Ovary (tissue), 9 donors: ENCODE measurements around the gene FXR1. TPM values are rescaled to one million over a fixed set of nuclear protein-coding genes. Genes with fewer than 3 reads are reported as not detected.

Experiments
- DNase-seq, 5 donors: peaks; one replicate each; pipeline ENCODE4 v3.0.0-alpha.2; 2019 to 2020
- H3K27ac ChIP-seq, 2 donors: fragments of 200-600 bp; one replicate each; pipeline versions ENCODE4 v1.5.1 to v1.8.0; 2019 to 2022
- H3K27me3 ChIP-seq: fragments of 200-600 bp; one replicate; pipeline ENCODE4 v1.8.0; 2022
- H3K36me3 ChIP-seq: fragments of 200-600 bp; sonication (generic); one replicate; pipeline ENCODE4 v1.5.1; 2019
- H3K4me1 ChIP-seq: one replicate; pipeline ENCODE4 v1.8.1; 2013; ENCODE audit warnings: mild to moderate bottlenecking, moderate library complexity; ENCODE audit not compliant: insufficient read depth
- H3K4me3 ChIP-seq: fragments of 200-600 bp; sonication (generic); one replicate; pipeline ENCODE4 v1.5.1; 2017
- H3K9me3 ChIP-seq, 2 donors: fragments of 200-600 bp in 1 of 2; sonication (generic) in 1 of 2; one replicate each; pipeline versions ENCODE4 v1.5.1 to v1.8.1; 2013 to 2019; ENCODE audit warnings: mild to moderate bottlenecking in 1 of 2, moderate library complexity in 1 of 2
- EP300 ChIP-seq: sonication (generic); formaldehyde crosslinking; IDR thresholded peaks from one replicate; pipeline ENCODE4 v1.6.1; 2017; ENCODE audit warnings: antibody characterized with exemption
- POLR2A ChIP-seq: fragments of 450-650 bp; IDR thresholded peaks from one replicate; pipeline ENCODE4 v1.6.1; 2017; ENCODE audit warnings: antibody characterized with exemption, mild to moderate bottlenecking, moderate library complexity
- WGBS, 3 donors: extraction: QIAGEN DNeasy Blood & Tissue Kit in 1 of 3; methylation state at CpG; one replicate each; pipeline versions ENCODE4 v1.1.5 to v1.1.7; 2013 to 2017; 5-methylcytosine and 5-hydroxymethylcytosine counted together
- intact Hi-C, 4 donors: fragments of 100-400 bp; cut with DNase I; formaldehyde crosslinking; loops; one replicate each; pipeline versions ENCODE4 v1.11.0 to v1.15.1; 2022 to 2023
- polyA plus RNA-seq, 2 donors: library from polyadenylated mRNA; stranded (reverse); fragments of 200-250 nt in 1 of 2; fragments of 350-450 nt in 1 of 2; fragmentation: Illumina TruSeq in 1 of 2; extraction: RNeasy Lipid Tissue Mini Kit (QIAGEN cat#74804) in 1 of 2; gene quantifications; one replicate each; pipeline ENCODE4 v1.2.3, GENCODE V29; 2013 to 2014
- total RNA-seq, 7 donors: library from RNA; depleted of rRNA in 2 of 7; stranded (reverse); fragments of >200 nt in 2 of 7; fragmentation: NEBNext Ultra II Directional in 3 of 7; extraction: Animal tissue kit (Norgen Biotek cat#: 25700) in 3 of 7; gene quantifications; one replicate each; pipeline versions ENCODE4 v1.1.0 to v1.2.4, GENCODE V29; 2016 to 2023
- TF ChIP-seq, protein P1 (sequence below), 3 donors: fragments of 450-650 bp in 2 of 3; fragments of 200-600 bp in 1 of 3; IDR thresholded peaks; one replicate each; pipeline versions ENCODE4 v1.5.1 to v1.8.0; 2016 to 2022; ENCODE audit warnings: antibody characterized with exemption in 3 of 3, mild to moderate bottlenecking in 1 of 3
- donor health status: DM: no; HTN: no; CAD: no; lungs with moderate emphysema.
- donor health status: DM: no; HTN: no; CAD: no.
- donor health status: Bipolar disorder and iron deficiency.
- donor health status: DM: yes; HTN: yes; CAD: no.
- donor health status: DM: no; HTN: no; CAD: no.
- donor health status: DM: yes; HTN: yes; CAD: no.

Gene FXR1
- total and polyA plus RNA-seq, 9 donors: 102 to 176 (median 117) TPM

DNA sequence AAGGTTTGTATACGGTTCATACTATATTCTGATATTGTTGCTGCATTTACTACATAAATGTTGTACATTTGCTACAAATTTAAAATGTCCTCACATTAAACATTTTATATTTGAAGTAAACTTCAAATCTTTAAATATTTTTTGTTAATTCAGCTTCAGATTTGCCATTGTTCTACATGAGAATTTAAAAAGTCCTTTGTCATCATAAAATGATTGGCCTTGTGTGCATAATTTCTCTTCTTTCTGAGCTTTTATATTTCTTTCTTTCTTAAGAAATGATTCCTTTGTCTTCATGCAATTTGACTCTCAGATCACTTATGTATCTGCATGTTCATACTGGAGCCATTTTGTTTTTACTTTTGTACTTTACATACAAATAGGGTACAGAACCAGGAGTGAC is 49.1 kb downstream of the FXR1 start:
- no peaks in the 10 kb centered on the region for H3K36me3 ChIP-seq
- H3K27ac ChIP-seq: no peak overlapping the region
- no peak for DNase-seq
- H3K27me3 ChIP-seq: no peaks in the 10 kb centered on the region
- no peak for TF ChIP-seq POLR2A
- no peak for TF ChIP-seq EP300
- TF ChIP-seq, protein P1, sequence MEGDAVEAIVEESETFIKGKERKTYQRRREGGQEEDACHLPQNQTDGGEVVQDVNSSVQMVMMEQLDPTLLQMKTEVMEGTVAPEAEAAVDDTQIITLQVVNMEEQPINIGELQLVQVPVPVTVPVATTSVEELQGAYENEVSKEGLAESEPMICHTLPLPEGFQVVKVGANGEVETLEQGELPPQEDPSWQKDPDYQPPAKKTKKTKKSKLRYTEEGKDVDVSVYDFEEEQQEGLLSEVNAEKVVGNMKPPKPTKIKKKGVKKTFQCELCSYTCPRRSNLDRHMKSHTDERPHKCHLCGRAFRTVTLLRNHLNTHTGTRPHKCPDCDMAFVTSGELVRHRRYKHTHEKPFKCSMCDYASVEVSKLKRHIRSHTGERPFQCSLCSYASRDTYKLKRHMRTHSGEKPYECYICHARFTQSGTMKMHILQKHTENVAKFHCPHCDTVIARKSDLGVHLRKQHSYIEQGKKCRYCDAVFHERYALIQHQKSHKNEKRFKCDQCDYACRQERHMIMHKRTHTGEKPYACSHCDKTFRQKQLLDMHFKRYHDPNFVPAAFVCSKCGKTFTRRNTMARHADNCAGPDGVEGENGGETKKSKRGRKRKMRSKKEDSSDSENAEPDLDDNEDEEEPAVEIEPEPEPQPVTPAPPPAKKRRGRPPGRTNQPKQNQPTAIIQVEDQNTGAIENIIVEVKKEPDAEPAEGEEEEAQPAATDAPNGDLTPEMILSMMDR (IDR thresholded peaks at IDR 0.05): no peak
- WGBS, 3 donors: 90 to 99% (median 98%) methylated on average over 1 of the region's 1 CpG
- no peak overlapping the region for H3K4me3 ChIP-seq
- no peaks in the 10 kb centered on the region for H3K4me1 ChIP-seq
- H3K9me3 ChIP-seq: no peaks in the 10 kb centered on the region
- intact Hi-C loops: no loop called here

DNA sequence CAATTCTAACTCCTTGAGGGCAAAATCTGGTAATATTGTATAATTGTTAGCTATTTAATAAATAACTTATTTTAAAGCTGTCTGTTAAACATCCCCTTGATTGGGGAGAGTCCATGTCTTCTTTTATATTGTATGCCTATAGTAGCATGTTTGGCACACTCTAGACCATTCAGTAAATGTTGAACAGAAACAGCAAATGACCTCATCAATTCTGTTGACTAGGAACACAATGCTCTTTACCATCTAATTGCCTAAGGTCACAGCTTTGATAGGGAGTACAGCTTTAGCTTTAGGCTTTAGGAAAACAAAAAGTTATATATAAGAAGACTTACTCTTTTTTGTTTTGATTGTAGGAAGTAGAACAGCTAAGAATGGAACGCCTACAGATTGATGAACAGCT is 50.1 kb downstream of the FXR1 start:
- no peak overlapping the region for H3K4me3 ChIP-seq
- H3K27ac ChIP-seq: no peak overlapping the region
- no peaks in the 10 kb centered on the region for H3K36me3 ChIP-seq
- intact Hi-C loops: no loop called here
- no peaks in the 10 kb centered on the region for H3K4me1 ChIP-seq
- no peak for TF ChIP-seq EP300
- no peaks in the 10 kb centered on the region for H3K27me3 ChIP-seq
- 88 to 90% (median 90%) methylated on average over 1 of the region's 1 CpG for WGBS, 3 donors
- no peak for DNase-seq
- H3K9me3 ChIP-seq: no peaks in the 10 kb centered on the region

DNA sequence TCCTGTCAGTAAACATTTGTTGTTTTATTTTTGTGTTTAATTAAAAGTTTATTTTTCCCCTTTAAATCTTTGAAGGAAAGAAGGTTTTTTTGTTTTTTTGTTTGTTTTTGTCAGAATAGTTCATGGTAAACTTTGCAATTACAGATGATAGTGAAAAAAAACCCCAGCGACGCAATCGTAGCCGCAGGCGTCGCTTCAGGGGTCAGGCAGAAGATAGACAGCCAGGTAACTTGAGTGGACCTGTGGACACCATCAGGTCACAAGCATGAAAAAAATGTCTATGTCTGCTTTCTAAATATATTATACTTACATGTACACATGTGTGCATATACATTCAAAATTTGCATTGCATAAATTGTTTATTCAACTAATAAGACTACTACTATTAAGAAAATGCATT is 58.5 kb downstream of the FXR1 start:
- Histone ChIP-seq H3K4me3 (no peak overlapping the region), H3K27me3 (no peaks in the 10 kb centered on the region), H3K4me1 (no peaks in the 10 kb centered on the region), H3K27ac (no peak overlapping the region), H3K9me3 (no peaks in the 10 kb centered on the region), H3K36me3 (no peaks in the 10 kb centered on the region)
- TF ChIP-seq POLR2A (no peak), EP300 (no peak)
- intact Hi-C loops: no loop called here
- WGBS, 3 donors: 95 to 97% (median 96%) methylated on average over 6 of the region's 6 CpGs
- DNase-seq: no peak

DNA sequence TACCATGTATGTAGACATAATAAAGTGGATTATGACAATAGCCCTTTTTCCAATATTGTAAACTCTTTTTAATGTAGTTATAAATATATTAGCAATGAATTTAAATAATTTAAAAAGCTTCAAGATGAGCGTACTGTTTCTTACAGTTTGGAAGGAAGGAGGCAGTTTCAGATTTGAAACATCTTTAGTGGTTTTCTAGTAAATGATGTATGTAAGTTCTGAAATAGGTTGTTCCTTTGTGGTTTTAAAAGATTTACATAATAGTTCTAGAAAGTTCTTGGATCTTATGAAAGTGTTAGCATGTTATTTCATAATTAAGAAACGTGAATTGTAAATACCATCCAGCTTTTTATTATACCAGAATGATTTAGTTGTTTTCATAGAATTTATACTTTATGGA is 61.1 kb downstream of the FXR1 start:
- Histone ChIP-seq H3K4me3 (no peak overlapping the region), H3K27me3 (no peaks in the 10 kb centered on the region)

DNA sequence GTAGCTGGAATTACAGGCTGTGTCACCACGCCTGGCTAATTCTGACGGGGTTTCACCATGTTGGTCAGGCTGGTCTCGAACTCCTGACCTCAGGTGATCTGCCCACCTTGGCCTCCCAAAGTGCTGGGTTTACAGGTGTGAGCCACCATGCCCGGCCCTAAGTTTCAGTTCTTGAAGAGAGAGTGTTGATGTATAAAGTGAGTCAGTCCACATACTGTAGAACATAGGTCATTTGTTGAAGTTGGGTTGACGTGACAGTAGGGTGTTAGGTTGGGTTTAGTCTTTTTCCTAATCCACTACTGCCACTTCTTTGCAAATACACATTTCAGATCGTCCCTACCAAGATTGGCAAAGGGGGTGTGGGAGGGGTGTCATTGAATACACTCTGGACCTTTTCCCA is 61.8 kb downstream of the FXR1 start:
- Histone ChIP-seq H3K4me1 (no peaks in the 10 kb centered on the region), H3K4me3 (no peak overlapping the region), H3K9me3 (no peaks in the 10 kb centered on the region), H3K27me3 (no peaks in the 10 kb centered on the region), H3K36me3 (no peaks in the 10 kb centered on the region), H3K27ac (no peak overlapping the region)
- WGBS, 3 donors: 92 to 97% (median 94%) methylated on average over 6 of the region's 6 CpGs
- no peak for DNase-seq
- TF ChIP-seq EP300: no peak
- TF ChIP-seq, protein P1 (IDR thresholded peaks at IDR 0.05): no peak
- intact Hi-C loops: no loop called here

More for the DNA sequence above, 61.1 kb downstream of the FXR1 start:
- Histone ChIP-seq H3K4me1 (no peaks in the 10 kb centered on the region), H3K27ac (no peak overlapping the region), H3K9me3 (no peaks in the 10 kb centered on the region), H3K36me3 (no peaks in the 10 kb centered on the region)
- intact Hi-C loops: no loop called here
- TF ChIP-seq, protein P1 (IDR thresholded peaks at IDR 0.05): no peak
- TF ChIP-seq EP300 (no peak), POLR2A (no peak)
- no peak for DNase-seq
- WGBS, 3 donors: 90 to 91% (median 90%) methylated on average over 2 of the region's 2 CpGs

DNA sequence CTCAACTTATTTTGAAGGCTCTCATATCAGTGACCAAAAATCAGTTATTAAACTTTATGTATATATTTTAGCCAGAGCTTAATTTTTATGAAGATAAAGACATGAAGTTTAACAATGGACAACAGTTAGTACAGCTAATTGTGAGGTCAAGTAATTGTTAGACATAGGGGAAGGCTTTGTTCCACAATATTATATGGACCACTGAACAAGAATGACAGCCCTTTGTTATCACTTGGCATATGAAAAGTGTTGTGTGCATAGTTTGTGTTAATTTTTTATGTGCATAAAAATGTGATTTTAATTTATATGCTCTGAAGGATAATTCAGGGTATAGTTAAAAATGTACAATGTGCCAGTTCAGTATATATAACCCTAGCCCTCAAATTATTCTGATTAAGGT is 65.0 kb downstream of the FXR1 start:
- H3K27ac ChIP-seq: no peak overlapping the region
- H3K9me3 ChIP-seq: no peaks in the 10 kb centered on the region
- TF ChIP-seq POLR2A: no peak
- TF ChIP-seq, protein P1 (IDR thresholded peaks at IDR 0.05): no peak
- TF ChIP-seq EP300: no peak
- no peaks in the 10 kb centered on the region for H3K27me3 ChIP-seq
- H3K4me3 ChIP-seq: no peak overlapping the region
- no peaks in the 10 kb centered on the region for H3K4me1 ChIP-seq
- intact Hi-C loops: no loop called here
- DNase-seq: no peak
- no peaks in the 10 kb centered on the region for H3K36me3 ChIP-seq
